NCI-H128 (cell line): ENCODE measurements around the gene AKNA.

ENCODE experiments used
- DNase-seq: peaks from one replicate; lab custom pipeline; 2025; ENCODE audit not compliant: unreplicated experiment; lab: John Stamatoyannopoulos, UW

AKNA gene

GRCh38 chr9:114387680-114388356, at the start of gene AKNA:
Gene AKNA (minus strand): TSS chr9:114387982. CDS start chr9:114381333, 6,649 bp downstream.
- DNase-seq = no peak

GRCh38 chr9:114437401-114437893, 49.7 kb upstream of the AKNA start:
- no peak for DNase-seq

- DNase-seq = peak; percentile 23
These were observed 47.1 kb upstream of the AKNA start for GRCh38 chr9:114434878-114435311.

- no peak for DNase-seq
These were observed 46.0 kb upstream of the AKNA start for GRCh38 chr9:114433720-114434255.

- no peak for DNase-seq
These were observed 45.3 kb upstream of the AKNA start for GRCh38 chr9:114433086-114433485.

- DNase-seq = no peak
These were observed 44.7 kb upstream of the AKNA start for GRCh38 chr9:114432323-114433067.

GRCh38 chr9:114431770-114432169, 44.0 kb upstream of the AKNA start:
- DNase-seq = no peak

GRCh38 chr9:114431003-114431402, 43.2 kb upstream of the AKNA start:
- no peak for DNase-seq

- DNase-seq = peak; percentile 39
These were observed 42.7 kb upstream of the AKNA start for GRCh38 chr9:114430457-114430856.

- DNase-seq = no peak
These were observed 41.7 kb upstream of the AKNA start for GRCh38 chr9:114429488-114429887.

GRCh38 chr9:114428466-114428865, 40.7 kb upstream of the AKNA start:
- DNase-seq = no peak

GRCh38 chr9:114427644-114428043, 39.9 kb upstream of the AKNA start:
- no peak for DNase-seq

GRCh38 chr9:114426046-114426948, 38.5 kb upstream of the AKNA start:
- no peak for DNase-seq

- no peak for DNase-seq
These were observed 37.3 kb upstream of the AKNA start for GRCh38 chr9:114425126-114425525.

GRCh38 chr9:114424126-114424525, 36.3 kb upstream of the AKNA start:
- no peak for DNase-seq

GRCh38 chr9:114423181-114423580, 35.4 kb upstream of the AKNA start:
- DNase-seq = no peak

GRCh38 chr9:114421147-114421546, 33.4 kb upstream of the AKNA start:
- no peak for DNase-seq

- DNase-seq = no peak
These were observed 32.0 kb upstream of the AKNA start for GRCh38 chr9:114419796-114420195.

GRCh38 chr9:114418053-114418452, 30.3 kb upstream of the AKNA start:
- no peak for DNase-seq

GRCh38 chr9:114417511-114417910, 29.7 kb upstream of the AKNA start:
- DNase-seq = no peak

- no peak for DNase-seq
These were observed 29.1 kb upstream of the AKNA start for GRCh38 chr9:114416906-114417305.
